Measurements from ENCODE around the gene MAPK1. TPM values are rescaled to one million over a fixed set of nuclear protein-coding genes. Genes with fewer than 3 reads are reported as not detected.

MAPK1 gene
- total and polyA plus RNA-seq, 8 donors: 89.8 to 171 (median 104) TPM

DNA sequence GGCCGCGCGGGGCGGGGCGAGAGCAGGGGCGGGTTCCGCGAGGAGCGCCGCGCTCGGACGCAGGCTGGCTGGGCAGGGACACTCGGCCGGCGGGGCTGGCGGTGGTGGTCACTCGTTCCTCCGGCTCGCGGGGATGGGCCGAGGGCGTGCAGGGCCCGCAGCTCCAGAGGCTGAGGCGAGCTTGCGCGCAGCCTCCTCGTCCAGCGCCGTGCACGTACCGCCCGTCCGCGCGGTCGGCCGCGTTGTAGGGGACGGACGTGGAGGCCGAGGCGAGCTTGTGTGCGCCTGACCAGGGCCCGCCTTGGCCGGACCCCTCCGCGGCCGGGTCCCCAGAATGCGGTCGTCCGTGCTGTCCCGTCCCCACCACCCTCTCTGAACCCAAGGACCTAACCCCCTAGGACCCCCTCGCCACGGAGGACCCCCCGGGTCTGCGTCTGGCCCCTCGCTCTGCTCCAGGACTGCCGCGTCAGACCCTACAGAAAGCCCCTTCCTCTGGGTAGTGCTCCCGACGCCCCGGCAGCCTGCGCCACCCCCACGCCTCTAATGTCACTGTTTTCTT, 131.3 kb downstream of the MAPK1 start:
- H3K4me3 ChIP-seq: peak overlapping the region; percentile 56 to 64
- no peaks in the 10 kb centered on the region for H3K36me3 ChIP-seq
- ATAC-seq (peak; percentile 32), DNase-seq (no peak)
- H3K27me3 ChIP-seq: no peaks in the 10 kb centered on the region
- intact Hi-C loops (cut with DNase I): no loop called here
- H3K4me1 ChIP-seq: peaks cover 0 to 16% of the 10 kb centered on the region in 2 donors
- TF ChIP-seq, protein P1, sequence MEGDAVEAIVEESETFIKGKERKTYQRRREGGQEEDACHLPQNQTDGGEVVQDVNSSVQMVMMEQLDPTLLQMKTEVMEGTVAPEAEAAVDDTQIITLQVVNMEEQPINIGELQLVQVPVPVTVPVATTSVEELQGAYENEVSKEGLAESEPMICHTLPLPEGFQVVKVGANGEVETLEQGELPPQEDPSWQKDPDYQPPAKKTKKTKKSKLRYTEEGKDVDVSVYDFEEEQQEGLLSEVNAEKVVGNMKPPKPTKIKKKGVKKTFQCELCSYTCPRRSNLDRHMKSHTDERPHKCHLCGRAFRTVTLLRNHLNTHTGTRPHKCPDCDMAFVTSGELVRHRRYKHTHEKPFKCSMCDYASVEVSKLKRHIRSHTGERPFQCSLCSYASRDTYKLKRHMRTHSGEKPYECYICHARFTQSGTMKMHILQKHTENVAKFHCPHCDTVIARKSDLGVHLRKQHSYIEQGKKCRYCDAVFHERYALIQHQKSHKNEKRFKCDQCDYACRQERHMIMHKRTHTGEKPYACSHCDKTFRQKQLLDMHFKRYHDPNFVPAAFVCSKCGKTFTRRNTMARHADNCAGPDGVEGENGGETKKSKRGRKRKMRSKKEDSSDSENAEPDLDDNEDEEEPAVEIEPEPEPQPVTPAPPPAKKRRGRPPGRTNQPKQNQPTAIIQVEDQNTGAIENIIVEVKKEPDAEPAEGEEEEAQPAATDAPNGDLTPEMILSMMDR (IDR thresholded peaks at IDR 0.05): no peak
- no peak overlapping the region for H3K27ac ChIP-seq
- no peaks in the 10 kb centered on the region for H3K9me3 ChIP-seq

DNA sequence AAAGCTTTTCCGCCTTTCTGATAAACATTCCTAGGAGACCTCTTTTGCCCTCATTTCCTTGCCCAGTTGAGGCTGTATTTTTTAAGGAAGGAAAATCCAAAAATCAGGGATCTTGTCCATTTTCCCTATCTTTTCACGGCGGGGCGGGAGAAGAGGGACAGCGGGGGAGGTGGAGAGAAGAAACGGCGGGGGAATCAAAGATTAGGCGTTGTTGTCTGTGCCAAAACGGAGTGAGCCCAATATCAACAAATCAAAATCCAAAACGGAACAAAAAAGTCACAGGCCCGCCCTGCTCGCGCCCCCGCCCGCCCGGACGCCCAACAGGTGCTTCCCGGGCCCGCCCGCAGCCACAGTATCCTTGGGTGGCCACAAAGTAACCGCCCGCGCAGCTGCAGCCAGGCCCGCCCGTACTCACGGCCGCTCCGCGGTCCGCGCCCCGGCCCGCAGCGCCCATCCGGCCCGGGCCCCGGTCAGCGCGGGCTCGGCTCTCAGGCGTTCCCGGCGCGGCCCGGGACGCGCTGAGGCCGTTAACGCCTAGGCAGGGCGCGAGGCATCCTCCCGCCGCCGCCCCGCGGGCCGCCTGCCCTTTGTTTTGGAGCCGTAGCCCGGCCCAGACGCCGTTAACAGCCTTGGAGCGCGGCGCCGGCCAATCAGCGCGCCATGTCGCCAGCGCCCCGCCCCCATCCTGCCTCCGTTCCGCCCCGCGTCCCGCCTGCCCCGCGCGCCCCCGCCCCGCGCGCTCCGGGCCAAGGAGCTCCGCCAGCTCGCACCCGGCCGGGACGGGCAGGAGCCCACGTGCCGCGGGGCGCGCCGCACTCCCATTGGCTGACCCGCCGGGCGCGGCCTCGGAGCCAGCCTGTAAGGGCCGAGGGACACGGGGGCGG, 132.0 kb downstream of the MAPK1 start, which contains the start of gene YPEL1:
Gene YPEL1 (minus strand): TSS at position 595 of the 884 bp plus-strand sequence. CDS start 25,050 bp downstream, outside the sequence.
- no peaks in the 10 kb centered on the region for H3K36me3 ChIP-seq
- peaks cover 0 to 16% of the 10 kb centered on the region in 2 donors for H3K4me1 ChIP-seq
- intact Hi-C loops (cut with DNase I): no loop called here
- DNase-seq (peak; percentile 95 to 99 (median 98)), ATAC-seq (peak; percentile 98)
- peak within 1 kb of the TSS; percentile 59 to 78 for H3K27ac ChIP-seq
- no peaks in the 10 kb centered on the region for H3K9me3 ChIP-seq
- H3K4me3 ChIP-seq: peak within 1 kb of the TSS; percentile 56 to 64
- TF ChIP-seq, protein P1 (IDR thresholded peaks at IDR 0.05): no peak
- no peaks in the 10 kb centered on the region for H3K27me3 ChIP-seq

DNA sequence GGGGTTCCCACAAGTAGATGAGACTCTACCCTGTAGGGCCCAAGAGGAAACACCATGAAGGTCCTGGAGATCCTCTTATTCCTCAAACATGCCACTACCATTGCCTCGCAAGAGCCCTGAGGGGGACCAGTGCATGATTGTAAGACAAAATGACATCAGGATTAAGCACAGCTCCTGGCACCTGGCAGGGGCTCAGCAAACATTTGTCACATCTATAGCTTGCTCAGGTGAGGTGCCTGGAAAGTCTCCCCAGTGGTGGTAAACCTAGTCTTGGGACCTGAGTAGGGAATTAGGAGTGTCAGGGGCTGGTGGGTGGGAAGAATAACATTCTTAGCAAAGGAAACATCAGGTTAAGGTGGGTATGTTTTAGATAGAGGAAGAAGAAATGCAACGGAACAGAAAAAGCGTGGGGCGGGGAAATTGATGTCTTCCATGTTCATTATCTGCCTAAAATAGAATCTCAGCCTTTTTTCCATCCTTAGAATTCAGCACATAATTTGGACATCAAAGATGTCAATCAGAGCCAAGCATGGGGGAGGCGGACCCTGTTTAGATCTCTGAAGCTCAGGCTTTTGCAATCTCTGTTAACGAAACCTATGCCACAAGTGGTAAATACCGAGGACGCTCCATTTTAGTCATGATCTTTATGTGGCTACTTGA, 132.8 kb downstream of the MAPK1 start:
- H3K27me3 ChIP-seq: no peaks in the 10 kb centered on the region
- DNase-seq (peak in 1 of 4 donors; percentile 15), ATAC-seq (no peak)
- peaks cover 0 to 16% of the 10 kb centered on the region in 2 donors for H3K4me1 ChIP-seq
- no peaks in the 10 kb centered on the region for H3K9me3 ChIP-seq
- H3K27ac ChIP-seq: peak overlapping the region in 1 of 2 donors; percentile 78
- peak overlapping the region; percentile 46 to 56 for H3K4me3 ChIP-seq
- TF ChIP-seq, protein P1 (IDR thresholded peaks at IDR 0.05): no peak
- no peaks in the 10 kb centered on the region for H3K36me3 ChIP-seq
- intact Hi-C loops (cut with DNase I): no loop called here

DNA sequence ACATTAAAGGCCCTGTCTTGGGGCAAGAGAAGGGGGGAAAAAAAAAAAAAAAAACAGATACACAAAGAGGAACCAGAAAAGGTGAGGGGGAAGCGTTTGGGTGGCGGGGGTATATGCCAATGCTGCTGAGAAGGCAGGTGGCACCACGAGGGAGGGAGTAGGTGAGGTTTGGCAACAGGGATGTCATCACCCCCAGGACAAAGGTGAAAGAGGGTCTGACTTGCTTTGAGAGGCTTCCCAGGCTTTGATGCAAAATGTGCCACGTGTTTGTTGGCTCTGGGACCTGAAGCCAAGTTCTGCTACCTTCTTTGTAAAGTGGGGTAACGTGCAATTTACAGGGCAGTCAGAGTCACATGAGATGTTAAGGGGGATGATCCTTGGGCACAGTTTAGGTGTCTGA, 135.9 kb downstream of the MAPK1 start:
- ATAC-seq (no peak), DNase-seq (no peak)

More for the DNA sequence above, 135.9 kb downstream of the MAPK1 start:
- TF ChIP-seq, protein P1 (IDR thresholded peaks at IDR 0.05): no peak
- peaks cover 0 to 14% of the 10 kb centered on the region in 2 donors for H3K4me1 ChIP-seq
- intact Hi-C loops (cut with DNase I): no loop called here
- no peak overlapping the region for H3K27ac ChIP-seq
- H3K36me3 ChIP-seq: no peaks in the 10 kb centered on the region
- H3K4me3 ChIP-seq: no peak overlapping the region
- H3K27me3 ChIP-seq: no peaks in the 10 kb centered on the region
- no peaks in the 10 kb centered on the region for H3K9me3 ChIP-seq

Measured in left lung (tissue), 10 donors.